Neuronal stem cell (in vitro differentiated cells): Measurements from ENCODE around the gene PKP3.

ENCODE experiments used
- DNase-seq: peaks from one replicate; pipeline ENCODE4 v3.0.0-alpha.2; 2013; ENCODE audit warnings: low spot score
- H2AFZ ChIP-seq: one replicate; pipeline ENCODE4 v1.6.1; 2013; ENCODE audit warnings: mild to moderate bottlenecking, low read length, inconsistent platforms
- H2AK5ac ChIP-seq: 2 replicates; pipeline ENCODE4 v1.6.1; 2013; ENCODE audit warnings: low read depth, mild to moderate bottlenecking, inconsistent platforms, low read length, moderate library complexity, mixed read lengths
- H2BK120ac ChIP-seq: 2 replicates; pipeline ENCODE4 v1.6.1; 2013; ENCODE audit warnings: low read depth, mild to moderate bottlenecking, inconsistent platforms, low read length, moderate library complexity, mixed read lengths
- H2BK12ac ChIP-seq: one replicate; pipeline ENCODE4 v1.6.1; 2013; ENCODE audit warnings: low read length, inconsistent platforms
- H2BK15ac ChIP-seq: 2 replicates; pipeline ENCODE4 v1.6.1; 2013; ENCODE audit warnings: mild to moderate bottlenecking, low read length, inconsistent platforms, mixed read lengths
- H2BK5ac ChIP-seq: one replicate; pipeline ENCODE4 v1.6.1; 2013; ENCODE audit warnings: inconsistent platforms, mild to moderate bottlenecking, low read length, moderate library complexity
- H3K14ac ChIP-seq: one replicate; pipeline ENCODE4 v1.6.1; 2013; ENCODE audit warnings: low read length, inconsistent platforms
- H3K18ac ChIP-seq: 2 replicates; pipeline ENCODE4 v1.6.1; 2013; ENCODE audit warnings: low read length, inconsistent platforms
- H3K23ac ChIP-seq: 2 replicates; pipeline ENCODE4 v1.6.1; 2013; ENCODE audit warnings: low read depth, mild to moderate bottlenecking, mixed read lengths, low read length, inconsistent platforms; ENCODE audit not compliant: poor library complexity
- H3K27ac ChIP-seq: replicated peaks from 3 replicates; pipeline ENCODE4 v1.5.1; 2013; ENCODE audit warnings: low read length, inconsistent platforms
- H3K27me3 ChIP-seq, 3 experiments: 2 replicates each; pipeline ENCODE4 v1.6.1; 2013; ENCODE audit warnings: low read length in 3 of 3, mild to moderate bottlenecking in 2 of 3, inconsistent platforms in 1 of 3, low read depth in 1 of 3, mixed read lengths in 1 of 3, moderate library complexity in 1 of 3; ENCODE audit not compliant: control insufficient read depth in 3 of 3, insufficient read depth in 3 of 3
- H3K36me3 ChIP-seq, 2 donors: replicated peaks in 1 of 2; 2 replicates each; pipeline ENCODE4 v1.6.1; 2013; ENCODE audit warnings: low read length in 2 of 2; ENCODE audit not compliant: control insufficient read depth in 2 of 2, insufficient read depth in 2 of 2
- H3K4ac ChIP-seq: 2 replicates; pipeline ENCODE4 v1.6.1; 2013; ENCODE audit warnings: inconsistent platforms, mild to moderate bottlenecking, low read length, moderate library complexity
- H3K4me1 ChIP-seq, 2 donors: 1 replicate in 1 of 2; 2 replicates in 1 of 2; pipeline ENCODE4 v1.6.1; 2013; ENCODE audit warnings: low read length in 2 of 2, low read depth in 1 of 2; ENCODE audit not compliant: control insufficient read depth in 2 of 2, insufficient read depth in 1 of 2
- H3K4me2 ChIP-seq: one replicate; pipeline ENCODE4 v1.6.1; 2013; ENCODE audit warnings: mild to moderate bottlenecking, low read length, inconsistent platforms; ENCODE audit not compliant: insufficient read depth, poor library complexity, severe bottlenecking
- H3K4me3 ChIP-seq, 2 donors: 2 replicates each; pipeline ENCODE4 v1.5.1; 2013; ENCODE audit warnings: low read length in 2 of 2, mild to moderate bottlenecking in 2 of 2, inconsistent platforms in 1 of 2, moderate library complexity in 1 of 2
- H3K79me1 ChIP-seq: one replicate; pipeline ENCODE4 v1.6.1; 2013; ENCODE audit warnings: low read depth, mild to moderate bottlenecking, inconsistent platforms, low read length, moderate library complexity
- H3K9ac ChIP-seq: one replicate; pipeline ENCODE4 v1.6.1; 2013; ENCODE audit warnings: mild to moderate bottlenecking, low read depth, low read length, inconsistent platforms; ENCODE audit not compliant: poor library complexity
- H3K9me3 ChIP-seq, 2 donors: replicated peaks in 1 of 2; 2 replicates each; pipeline versions ENCODE3 to v1.6.1; 2013; ENCODE audit warnings: low read length in 2 of 2, mild to moderate bottlenecking in 2 of 2, inconsistent platforms in 1 of 2, low read depth in 1 of 2, mixed read lengths in 1 of 2, moderate library complexity in 1 of 2; ENCODE audit not compliant: control insufficient read depth in 2 of 2, insufficient read depth in 1 of 2
- H4K8ac ChIP-seq: one replicate; pipeline ENCODE4 v1.6.1; 2013; ENCODE audit warnings: low read depth, mild to moderate bottlenecking, inconsistent platforms, low read length, moderate library complexity
- H4K91ac ChIP-seq: one replicate; pipeline ENCODE4 v1.6.1; 2013; ENCODE audit warnings: low read length, low read depth, mild to moderate bottlenecking, inconsistent platforms; ENCODE audit not compliant: poor library complexity
- WGBS, 2 donors: extraction: QIAGEN DNeasy Blood & Tissue Kit; methylation state at CpG; one replicate each; pipeline ENCODE4 v1.1.7; 2013; ENCODE audit warnings: missing lambda C conversion rate in 2 of 2, mixed read lengths in 1 of 2; ENCODE audit not compliant: insufficient read length in 2 of 2, insufficient replicate concordance in 1 of 2; ENCODE audit errors: extremely low coverage in 2 of 2; 5-methylcytosine and 5-hydroxymethylcytosine counted together

The PKP3 gene

DNA sequence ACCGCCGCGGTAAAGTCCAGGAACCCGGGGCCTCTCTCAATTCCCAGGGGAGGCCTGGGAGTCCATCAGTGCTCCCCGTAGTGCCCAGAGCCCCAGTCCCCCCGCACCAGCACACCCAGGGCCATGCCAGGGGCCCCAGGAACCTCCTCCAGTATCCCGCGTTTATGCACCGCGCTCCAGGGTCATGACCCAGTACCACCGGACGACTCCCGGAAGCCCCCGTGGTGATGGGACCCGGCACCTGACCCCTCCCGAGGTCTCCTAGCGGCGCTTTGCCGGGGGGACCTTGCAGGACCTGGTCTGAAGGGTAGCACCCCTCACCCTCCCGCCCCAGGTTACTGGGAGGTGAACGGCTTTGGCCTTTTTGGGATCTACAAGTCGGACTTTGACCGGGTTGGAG is 13.5 kb upstream of the PKP3 start:
- Histone ChIP-seq H2BK15ac (no peak overlapping the region), H4K8ac (no peak overlapping the region), H3K23ac (no peak overlapping the region), H3K4ac (no peak overlapping the region), H3K9me3 (peaks cover 0 to 1% of the 10 kb centered on the region in 2 donors), H2BK12ac (peak overlapping the region; percentile 58), H3K4me2 (no peak overlapping the region), H2AK5ac (no peak overlapping the region), H3K4me3 (no peak overlapping the region), H3K18ac (no peak overlapping the region), H3K79me1 (peaks cover 14% of the 10 kb centered on the region), H3K9ac (peak overlapping the region; percentile 21), H2BK120ac (no peak overlapping the region), H2BK5ac (peak overlapping the region; percentile 53), H3K27ac (no peak overlapping the region), H3K4me1 (no peaks in the 10 kb centered on the region), H3K14ac (no peak overlapping the region), H3K36me3 (peaks cover 28 to 64% of the 10 kb centered on the region in 2 donors), H2AFZ (no peak overlapping the region), H4K91ac (no peak overlapping the region), H3K27me3 (no peaks in the 10 kb centered on the region)
- no peak for DNase-seq
- WGBS, 2 donors: no CpG with 5 or more reads among the region's 23 CpGs

DNA sequence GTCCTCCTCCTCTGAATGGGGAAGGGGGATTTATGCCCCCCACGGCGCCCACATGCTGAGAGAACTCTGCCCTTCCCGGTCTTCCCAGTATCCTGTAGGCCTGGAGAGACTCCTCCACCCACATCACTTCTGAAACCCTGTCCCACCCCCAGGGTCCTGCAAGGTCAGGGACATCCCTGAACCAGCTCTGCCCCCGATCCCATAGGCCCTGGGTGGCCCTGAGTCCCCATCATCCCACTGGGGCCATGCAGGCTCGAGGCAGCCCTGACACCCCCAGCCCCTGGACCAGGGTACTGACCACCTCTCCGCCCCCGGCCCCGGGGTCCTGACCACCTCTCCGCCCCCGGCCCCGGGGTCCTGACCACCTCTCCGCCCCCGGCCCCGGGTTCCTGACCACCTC is 13.0 kb upstream of the PKP3 start:
- H2BK15ac ChIP-seq: no peak overlapping the region
- H3K4me3 ChIP-seq: no peak overlapping the region
- H3K9me3 ChIP-seq: peaks cover 2 to 5% of the 10 kb centered on the region in 2 donors
- no peak overlapping the region for H3K18ac ChIP-seq
- H2BK120ac ChIP-seq: no peak overlapping the region
- no peak overlapping the region for H3K9ac ChIP-seq
- DNase-seq: no peak
- no peak overlapping the region for H3K14ac ChIP-seq
- peaks cover 28 to 59% of the 10 kb centered on the region in 2 donors for H3K36me3 ChIP-seq
- H3K4me2 ChIP-seq: no peak overlapping the region
- no peak overlapping the region for H2BK5ac ChIP-seq
- H2AFZ ChIP-seq: no peak overlapping the region
- peaks cover 12% of the 10 kb centered on the region for H3K79me1 ChIP-seq
- no peaks in the 10 kb centered on the region for H3K27me3 ChIP-seq
- H2BK12ac ChIP-seq: no peak overlapping the region
- no peak overlapping the region for H3K4ac ChIP-seq
- H3K27ac ChIP-seq: no peak overlapping the region
- no CpG with 5 or more reads among the region's 14 CpGs for WGBS, 2 donors
- no peak overlapping the region for H2AK5ac ChIP-seq
- H3K23ac ChIP-seq: no peak overlapping the region
- no peaks in the 10 kb centered on the region for H3K4me1 ChIP-seq
- no peak overlapping the region for H4K91ac ChIP-seq
- no peak overlapping the region for H4K8ac ChIP-seq

DNA sequence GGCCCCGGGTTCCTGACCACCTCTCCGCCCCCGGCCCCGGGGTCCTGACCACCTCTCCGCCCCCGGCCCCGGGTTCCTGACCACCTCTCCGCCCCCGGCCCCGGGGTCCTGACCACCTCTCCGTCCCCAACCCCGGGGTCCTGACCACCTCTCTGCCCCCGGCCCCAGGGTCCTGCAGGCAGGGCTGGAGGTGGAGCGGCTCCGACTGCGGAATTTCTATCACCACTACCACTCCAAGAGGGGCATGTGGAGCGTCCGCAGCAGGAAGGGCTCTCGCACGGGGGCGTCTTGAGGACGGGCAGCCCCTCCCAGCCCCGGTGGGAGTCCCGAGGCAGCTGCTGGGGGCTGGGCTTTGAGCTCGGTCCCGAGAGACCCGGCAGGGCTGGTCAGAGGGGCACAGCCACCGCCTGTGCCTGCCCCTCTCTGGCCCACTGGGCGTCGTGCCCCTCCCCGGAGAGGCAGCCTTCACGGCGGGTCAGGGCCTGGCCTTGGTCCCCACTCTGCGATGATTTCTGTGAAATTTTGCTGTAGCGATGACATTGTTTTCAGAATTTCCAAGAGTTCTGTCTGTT is 12.4 kb upstream of the PKP3 start:
- no peak overlapping the region for H3K27ac ChIP-seq
- no peak overlapping the region for H3K14ac ChIP-seq
- WGBS, 2 donors: no CpG with 5 or more reads among the region's 35 CpGs

DNA sequence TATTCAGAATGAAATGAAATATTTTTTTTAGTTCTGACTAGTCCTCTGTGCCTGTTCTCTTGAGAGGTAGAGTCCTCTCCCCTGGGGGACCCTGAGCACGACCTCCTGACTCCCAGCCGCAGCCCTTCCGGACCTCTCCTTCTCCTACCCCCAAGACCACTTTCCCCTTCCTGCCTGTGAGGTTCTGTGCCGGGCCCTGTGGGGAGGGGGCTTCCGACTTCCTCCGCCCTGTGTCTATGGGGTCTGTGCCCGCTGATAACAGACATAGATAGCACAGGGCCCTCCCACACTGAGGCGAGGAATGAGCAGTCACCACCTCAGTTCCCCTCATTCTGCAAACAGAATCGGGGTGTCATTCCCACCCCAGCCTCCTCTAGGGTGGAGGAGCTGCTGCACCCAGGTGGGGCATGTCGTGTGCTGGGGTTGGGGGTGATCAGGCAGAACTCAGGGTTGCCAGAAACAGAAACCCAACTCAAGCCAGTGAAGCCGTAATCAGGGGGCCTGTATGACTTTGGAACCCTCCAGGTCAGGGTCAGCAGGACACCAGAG is 11.9 kb upstream of the PKP3 start:
- no peak overlapping the region for H3K18ac ChIP-seq
- no CpG with 5 or more reads among the region's 11 CpGs for WGBS, 2 donors

More for the DNA sequence above, 12.4 kb upstream of the PKP3 start:
- Histone ChIP-seq H2BK12ac (no peak overlapping the region), H3K4me1 (no peaks in the 10 kb centered on the region), H3K23ac (no peak overlapping the region), H3K27me3 (no peaks in the 10 kb centered on the region), H3K36me3 (peaks cover 28 to 59% of the 10 kb centered on the region in 2 donors), H2BK120ac (no peak overlapping the region), H2AFZ (no peak overlapping the region), H4K8ac (no peak overlapping the region), H3K9ac (no peak overlapping the region), H3K18ac (no peak overlapping the region), H3K4me2 (no peak overlapping the region), H3K4ac (no peak overlapping the region), H2BK15ac (no peak overlapping the region), H2AK5ac (no peak overlapping the region), H3K79me1 (peaks cover 12% of the 10 kb centered on the region), H2BK5ac (no peak overlapping the region), H3K9me3 (peaks cover 8 to 10% of the 10 kb centered on the region in 2 donors), H4K91ac (no peak overlapping the region), H3K4me3 (no peak overlapping the region)
- no peak for DNase-seq

More for the DNA sequence above, 11.9 kb upstream of the PKP3 start:
- no peak overlapping the region for H2BK12ac ChIP-seq
- peaks cover 12% of the 10 kb centered on the region for H3K79me1 ChIP-seq
- H2BK120ac ChIP-seq: no peak overlapping the region
- H3K4me3 ChIP-seq: no peak overlapping the region
- DNase-seq: no peak
- no peak overlapping the region for H3K4me2 ChIP-seq
- H4K91ac ChIP-seq: no peak overlapping the region
- no peak overlapping the region for H2AK5ac ChIP-seq
- H3K23ac ChIP-seq: peak overlapping the region; percentile 65
- H3K14ac ChIP-seq: no peak overlapping the region
- no peaks in the 10 kb centered on the region for H3K4me1 ChIP-seq
- peak overlapping the region; percentile 53 for H2BK5ac ChIP-seq
- peaks cover 13 to 14% of the 10 kb centered on the region in 2 donors for H3K9me3 ChIP-seq
- no peak overlapping the region for H2AFZ ChIP-seq
- no peak overlapping the region for H4K8ac ChIP-seq
- H2BK15ac ChIP-seq: no peak overlapping the region
- no peak overlapping the region for H3K4ac ChIP-seq
- no peak overlapping the region for H3K9ac ChIP-seq
- H3K27me3 ChIP-seq: no peaks in the 10 kb centered on the region
- H3K36me3 ChIP-seq: peaks cover 27 to 56% of the 10 kb centered on the region in 2 donors
- H3K27ac ChIP-seq: no peak overlapping the region
